NCI-H748 treated with DMSO at 0.1 percent for 48 hours (cell line): ENCODE results near the gene ELOF1.

Source experiments
- DNase-seq: peaks from one replicate; lab custom pipeline; 2025; lab: John Stamatoyannopoulos, UW

The ELOF1 gene

DNA sequence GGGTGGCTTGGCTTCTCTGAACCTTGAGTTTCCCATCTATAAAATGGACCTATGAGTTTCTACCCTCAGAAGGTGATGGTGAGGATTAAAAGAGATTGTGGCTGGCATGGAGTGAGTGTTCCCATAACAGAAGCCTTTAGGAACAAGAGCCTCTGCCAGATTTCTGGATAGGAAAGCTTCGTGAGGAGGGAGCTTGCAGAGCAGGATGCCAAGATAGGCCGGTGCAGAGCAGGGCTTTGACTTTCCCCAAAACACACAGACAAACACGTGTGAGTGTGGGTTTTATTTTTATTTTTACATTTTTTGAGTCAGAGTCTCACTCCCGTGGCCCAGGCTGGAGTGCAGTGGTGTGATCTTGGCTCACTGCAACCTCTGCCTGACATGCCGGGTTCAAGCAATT, 24.1 kb downstream of the ELOF1 start:
- DNase-seq, result no peak

DNA sequence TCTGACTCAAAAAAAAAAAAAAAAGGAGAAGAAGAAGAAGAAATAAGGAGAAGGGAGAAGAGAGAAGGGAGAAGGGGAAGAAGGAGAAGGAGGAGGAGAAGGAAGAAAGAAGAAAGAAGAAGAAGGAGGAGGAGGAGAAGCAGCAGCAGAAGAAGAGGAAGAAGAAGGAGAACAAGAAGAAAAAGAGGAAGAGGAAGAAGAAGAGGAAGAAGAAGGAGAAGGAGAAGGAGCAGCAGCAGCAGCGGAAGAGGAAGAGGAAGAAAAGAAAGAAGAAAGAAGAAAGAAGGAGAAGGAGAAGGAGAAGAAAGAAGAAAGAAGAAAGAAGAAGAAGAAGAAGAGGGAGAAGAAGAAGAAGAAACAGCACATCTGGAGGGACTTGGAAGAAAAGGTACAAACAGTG, 24.5 kb downstream of the ELOF1 start:
- DNase-seq, result no peak

DNA sequence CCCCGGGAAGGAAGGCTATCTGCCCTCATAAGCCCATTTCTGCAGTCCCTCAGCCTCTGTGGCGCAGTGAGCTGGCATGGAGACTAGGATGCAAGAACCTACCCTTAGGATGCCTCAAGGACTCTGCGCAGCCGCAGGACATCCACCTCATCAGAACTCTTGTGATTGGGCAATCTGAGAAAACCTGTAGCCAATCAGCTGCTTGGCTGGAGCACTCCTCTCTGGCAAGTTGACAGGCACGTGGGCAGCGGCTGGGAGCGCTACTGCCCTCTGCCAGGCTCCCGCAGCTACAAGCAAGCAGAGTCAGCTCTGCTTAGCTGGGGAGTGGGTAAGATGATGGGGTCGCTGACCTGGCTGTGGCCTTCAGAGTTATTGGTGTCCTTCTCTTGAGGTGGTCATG, 28.6 kb downstream of the ELOF1 start:
- peak; percentile 20 for DNase-seq

DNA sequence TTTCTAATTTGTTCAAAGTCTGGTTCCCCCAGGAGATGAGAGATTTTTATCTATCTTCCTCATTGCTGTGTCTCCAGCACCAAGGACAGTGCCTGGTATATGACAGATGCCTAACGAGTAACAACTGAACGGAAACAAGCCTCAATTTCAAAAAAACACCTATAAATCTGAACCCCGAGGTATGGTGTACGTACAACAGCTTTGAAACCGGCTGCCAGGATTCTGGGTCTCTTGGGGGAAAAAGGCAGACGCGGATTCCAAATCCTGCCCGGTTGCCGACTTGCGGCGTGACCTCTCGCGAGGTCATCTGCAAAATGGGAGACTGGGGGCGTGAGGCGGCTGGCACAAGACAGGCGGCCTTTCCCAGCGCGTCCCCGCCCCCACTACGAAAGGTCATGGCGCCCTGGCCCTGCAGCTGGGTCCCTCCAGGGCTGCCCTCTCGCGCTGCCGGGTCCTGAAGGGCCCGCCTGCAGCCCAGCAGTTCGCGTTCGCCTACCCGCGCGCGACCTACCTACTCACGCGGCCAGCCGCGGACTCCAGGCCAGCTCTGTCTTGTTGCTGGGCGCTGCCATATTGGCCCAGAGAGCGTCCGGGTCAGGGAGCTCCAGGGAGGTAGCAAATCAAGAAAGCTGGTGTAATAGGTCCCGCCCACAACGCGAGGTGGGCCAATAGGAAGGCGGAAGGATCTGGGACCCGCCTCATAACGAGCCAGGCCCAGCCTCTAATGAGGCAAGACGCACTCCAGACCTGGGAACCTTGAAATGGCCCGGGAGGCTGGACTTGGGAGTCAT, 30.3 kb downstream of the ELOF1 start, which contains the start of gene ECSIT:
Gene ECSIT (minus strand): TSS at position 584 of the 791 bp plus-strand sequence. CDS start 9,964 bp downstream, outside the sequence.
- peak; percentile 88 for DNase-seq

DNA sequence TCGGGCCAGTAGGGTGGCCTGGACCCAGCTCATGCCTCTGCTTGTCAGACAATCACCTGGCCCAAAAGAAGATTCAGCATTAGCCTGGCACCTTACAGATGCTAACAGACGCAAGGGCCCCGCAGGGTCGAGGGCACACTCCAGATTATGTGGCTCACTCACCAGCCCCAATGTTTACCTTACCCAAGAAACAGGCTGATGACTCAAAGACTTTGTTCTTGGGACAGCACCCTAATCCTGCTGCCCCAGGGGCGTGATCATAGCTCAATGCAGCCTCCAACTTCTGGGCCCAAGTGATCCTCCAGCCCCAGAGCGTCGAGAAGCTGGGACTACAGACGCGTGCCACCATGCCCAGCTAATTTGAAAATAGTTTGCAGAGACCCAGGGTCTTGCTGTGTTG, 39.9 kb downstream of the ELOF1 start:
- DNase-seq, result no peak

DNA sequence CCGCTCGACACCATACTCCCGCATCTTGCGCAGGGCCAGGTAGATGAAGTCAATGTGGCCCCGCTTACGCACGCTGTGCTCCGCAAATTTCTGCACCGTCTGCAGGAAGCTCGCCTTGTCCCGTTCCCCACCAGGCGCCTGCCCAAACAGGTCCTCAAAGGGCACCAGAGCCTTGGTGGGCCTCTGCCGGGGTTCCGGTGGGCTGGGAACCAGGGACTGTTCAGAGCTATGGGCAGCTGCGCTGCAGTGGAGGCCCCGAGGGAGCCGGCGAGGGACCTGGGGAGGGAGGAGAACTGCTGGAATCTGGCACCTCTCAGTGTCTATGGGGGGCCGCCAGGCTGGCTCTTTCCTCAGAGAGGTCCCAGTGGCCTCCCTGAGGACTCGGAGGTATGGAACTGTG, 45.1 kb downstream of the ELOF1 start:
- DNase-seq, result no peak

DNA sequence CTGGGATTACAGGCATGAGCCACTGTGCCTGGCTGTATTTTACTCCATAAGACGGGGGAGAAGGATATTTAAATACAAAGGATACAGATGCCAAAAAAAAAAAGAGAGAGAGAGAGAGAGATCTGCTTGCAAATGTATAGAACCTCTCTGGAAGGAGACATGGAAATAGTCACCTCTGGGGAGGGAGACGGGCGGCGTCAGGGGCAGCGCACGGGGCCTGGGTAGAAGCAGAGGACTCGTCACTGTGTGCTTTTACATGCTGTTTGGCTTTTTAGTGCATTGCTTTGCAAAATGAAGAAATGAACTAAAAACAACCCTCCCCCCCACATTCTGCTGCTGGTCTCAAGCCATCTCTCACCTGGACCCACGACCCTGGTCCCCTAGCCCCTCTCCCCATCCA, 48.6 kb downstream of the ELOF1 start:
- DNase-seq, result no peak

DNA sequence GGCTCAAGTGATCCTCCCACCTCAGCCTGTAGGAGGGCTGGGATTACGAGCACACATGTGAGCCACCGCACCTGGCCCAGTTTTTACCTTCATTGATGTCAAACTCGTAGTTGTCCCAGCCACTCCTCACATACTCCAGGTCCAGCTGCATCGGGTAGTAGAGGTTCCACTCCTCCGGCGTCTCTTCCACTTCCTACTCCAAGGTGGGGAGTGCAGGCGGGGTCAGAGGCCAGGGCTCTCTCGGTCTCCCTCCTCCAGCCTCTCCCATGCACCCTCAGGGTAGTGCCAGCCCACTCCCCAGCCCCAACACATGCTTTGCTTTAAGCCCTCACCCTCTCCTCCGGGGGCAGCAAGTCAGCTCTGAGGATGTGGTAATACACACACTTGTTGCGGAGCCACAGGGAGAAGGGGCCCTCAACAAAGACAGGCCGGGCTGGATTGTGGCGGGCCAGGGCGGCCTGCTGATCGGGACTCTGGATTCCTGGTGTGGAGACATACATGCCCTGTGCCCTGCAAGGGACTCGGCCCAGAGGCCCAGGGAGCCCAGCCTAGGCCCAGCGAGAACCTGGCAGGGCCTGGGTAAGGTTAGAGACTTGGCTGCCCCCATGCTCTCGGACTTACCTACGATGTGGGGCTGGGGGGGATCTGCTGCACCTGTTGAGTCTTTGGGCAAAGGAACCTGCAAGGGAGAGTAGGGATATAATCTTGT, 51.5 kb downstream of the ELOF1 start:
- no peak for DNase-seq

DNA sequence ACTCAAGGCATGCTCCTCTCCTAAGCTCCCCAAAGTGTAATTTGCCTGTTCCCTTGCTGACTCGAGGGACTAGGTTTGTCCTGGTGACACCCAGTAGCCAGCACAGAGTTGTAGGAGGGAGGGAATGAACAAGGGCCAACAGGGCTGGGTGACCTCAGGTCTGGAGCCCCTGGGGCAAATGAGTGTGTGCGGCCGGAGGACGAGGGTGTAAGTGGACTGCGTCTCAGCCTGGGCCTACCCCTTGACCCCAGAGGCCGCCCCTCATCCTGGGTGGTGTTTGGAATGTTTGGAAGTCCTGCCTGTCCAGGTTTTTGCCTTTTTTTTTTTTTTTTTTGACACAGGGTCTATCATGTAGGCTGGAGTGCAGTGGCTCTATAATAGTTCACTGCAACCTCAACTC, 52.1 kb downstream of the ELOF1 start:
- DNase-seq, result no peak

DNA sequence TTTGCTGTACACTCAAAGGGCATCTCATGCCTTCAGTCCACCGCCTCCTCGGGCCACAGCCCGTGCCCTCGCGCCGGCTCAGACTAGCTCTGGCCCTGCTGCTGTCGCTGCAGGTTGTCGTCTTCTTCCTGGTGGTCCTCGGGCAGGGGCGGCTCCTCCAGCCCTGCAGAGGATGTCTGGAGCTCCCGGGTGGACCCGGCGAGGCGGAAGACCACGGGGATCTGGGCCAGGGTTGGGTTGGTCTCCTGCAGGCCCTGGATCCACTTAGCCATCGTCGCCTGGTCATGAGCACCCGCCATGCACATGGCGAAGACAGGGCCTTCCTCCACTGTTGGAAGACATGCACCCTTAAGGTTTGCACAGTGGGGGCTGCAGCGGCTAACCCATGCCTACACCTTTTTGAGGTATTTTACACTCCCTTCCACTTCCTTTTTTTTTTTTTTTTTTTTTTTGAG, 52.9 kb downstream of the ELOF1 start:
- DNase-seq, result no peak

DNA sequence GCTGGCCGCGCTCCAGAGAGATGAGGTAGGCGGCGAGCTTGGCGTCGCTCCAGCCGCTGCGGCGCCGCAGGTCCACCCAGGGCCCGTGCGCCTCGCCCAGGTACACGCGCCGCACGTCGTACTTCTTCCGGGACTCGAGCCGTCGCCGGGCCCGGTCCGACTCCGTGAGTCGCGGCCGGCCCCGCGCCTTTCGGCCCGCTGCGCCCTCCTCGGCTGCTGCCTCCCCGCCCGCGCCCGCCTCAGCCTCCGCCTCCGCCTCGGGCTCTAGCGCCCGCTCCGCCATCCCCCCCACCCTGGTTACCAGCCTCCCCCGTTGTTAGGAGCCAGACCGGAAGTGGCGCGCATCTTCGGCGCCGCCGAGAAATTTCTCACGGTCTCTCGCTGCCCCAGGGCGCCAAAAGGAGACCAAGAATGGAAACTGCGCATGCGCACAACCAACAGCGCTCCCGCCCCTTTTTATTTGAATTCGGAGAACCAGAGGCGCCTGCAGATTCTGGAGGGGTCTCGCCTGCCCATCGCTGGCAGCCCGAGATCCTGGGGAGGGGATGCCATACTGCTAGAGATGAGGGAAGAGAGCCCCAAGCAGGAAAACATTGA, 53.4 kb downstream of the ELOF1 start, which contains the start of gene ZNF653:
Gene ZNF653 (minus strand): TSS at position 336 of the 597 bp plus-strand sequence. CDS start 53 bp downstream, at position 283.
- peak; percentile 81 for DNase-seq

DNA sequence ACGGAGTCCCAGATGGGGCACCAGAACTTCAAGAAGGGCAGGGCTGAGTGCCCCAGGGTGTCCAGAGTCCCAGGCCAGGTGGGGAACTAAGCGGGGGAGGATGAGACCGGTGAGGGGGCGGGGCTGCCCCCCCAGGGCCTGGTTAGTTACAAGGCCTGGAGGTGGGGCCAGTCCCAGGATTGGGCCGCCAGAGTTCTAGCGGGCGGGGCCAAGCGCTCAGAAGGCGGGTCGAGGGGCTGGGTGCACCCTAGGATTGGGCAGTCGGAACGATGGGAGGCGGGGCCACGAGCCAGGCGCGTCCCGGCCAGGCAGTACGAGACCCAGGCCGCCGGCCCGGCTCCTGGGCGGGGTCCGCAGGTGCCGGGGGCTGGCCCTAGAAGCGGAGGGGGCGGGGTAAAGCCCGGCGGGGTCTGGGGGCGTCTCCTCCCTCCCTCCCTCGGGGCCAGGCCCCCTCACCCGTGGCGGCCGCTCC, 54.0 kb downstream of the ELOF1 start:
- peak; percentile 72 for DNase-seq

DNA sequence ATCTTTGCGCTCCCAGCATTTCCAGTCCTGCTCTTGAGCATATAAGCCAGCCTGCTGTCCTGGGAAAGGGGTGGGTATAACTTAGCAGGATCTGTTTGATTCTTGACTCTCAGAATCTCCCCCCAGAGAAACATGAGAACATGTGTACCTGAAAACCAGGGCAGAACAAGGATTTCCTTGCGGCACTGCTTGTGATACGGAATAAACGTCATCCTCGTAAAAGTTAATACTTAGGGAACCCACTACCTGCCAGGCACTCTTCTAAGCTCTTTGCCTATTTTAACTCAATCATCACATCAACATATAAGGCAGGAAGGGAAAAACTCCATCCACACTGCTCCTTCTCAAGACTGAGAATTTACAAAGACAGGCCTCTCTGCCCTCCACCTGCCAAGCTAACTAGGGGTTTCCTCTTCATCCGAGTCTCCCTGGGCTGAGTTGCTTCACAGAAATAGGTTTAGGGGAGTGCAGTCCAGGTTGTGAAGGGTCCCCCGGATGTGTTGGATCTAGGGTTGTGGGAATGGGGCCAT, 54.5 kb downstream of the ELOF1 start:
- no peak for DNase-seq
